NCI-H146 treated with DMSO at 0.1 percent for 48 hours (cell line): Measurements from ENCODE around the gene IL16.
"Not testable (repeated sequence)": the region's sequence is repeated elsewhere in the genome, so short reads cannot be mapped to it uniquely, and the experiment has no call there.

Source experiments
- DNase-seq: peaks from one replicate; lab custom pipeline; 2025; ENCODE audit not compliant: unreplicated experiment; lab: John Stamatoyannopoulos, UW

The IL16 gene

GRCh38 chr15:81199031-81199779 is 2.5 kb downstream of the IL16 start:
- no peak for DNase-seq

- no peak for DNase-seq
Observed at GRCh38 chr15:81206018-81206417, 9.3 kb downstream of the IL16 start.

DNA sequence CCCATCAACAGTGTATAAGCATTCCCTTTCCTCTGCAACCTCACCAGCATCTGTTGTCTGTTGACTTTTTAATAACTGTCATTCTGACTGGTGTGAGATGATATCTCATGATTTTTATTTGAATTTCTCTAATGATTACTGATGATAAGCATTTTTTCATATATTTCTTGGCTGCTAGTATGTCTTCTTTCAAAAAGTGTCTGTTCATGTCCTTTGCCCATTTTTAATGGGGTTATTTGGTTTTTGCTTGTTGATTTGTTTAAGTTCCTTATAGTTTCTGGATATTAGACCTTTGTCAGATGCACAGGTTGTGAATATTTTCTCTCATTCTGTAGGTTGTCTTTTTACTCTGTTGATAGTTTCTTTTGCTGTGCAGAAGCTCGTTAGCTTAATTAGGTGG is 11.3 kb downstream of the IL16 start:
- DNase-seq, result not testable (repeated sequence)

DNA sequence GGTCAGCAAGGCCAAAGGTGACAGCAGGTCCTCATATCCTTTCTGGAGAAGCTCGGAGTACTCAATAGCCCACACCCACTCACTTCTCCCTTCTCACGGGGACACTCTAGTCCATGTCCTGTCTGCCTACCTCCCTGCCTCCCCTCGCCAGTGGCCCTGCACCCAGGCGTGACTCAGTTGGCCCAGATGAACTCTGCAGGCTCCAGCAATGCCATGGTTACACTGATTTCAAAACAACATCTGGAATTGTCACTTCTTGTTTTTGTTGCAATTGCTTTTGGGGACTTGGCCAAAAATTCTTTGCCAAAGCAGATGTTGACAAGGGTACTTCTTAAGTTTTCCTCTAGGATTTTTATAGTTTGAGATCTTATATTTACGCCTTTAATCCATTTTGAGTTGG is 13.0 kb downstream of the IL16 start:
- no peak for DNase-seq

DNA sequence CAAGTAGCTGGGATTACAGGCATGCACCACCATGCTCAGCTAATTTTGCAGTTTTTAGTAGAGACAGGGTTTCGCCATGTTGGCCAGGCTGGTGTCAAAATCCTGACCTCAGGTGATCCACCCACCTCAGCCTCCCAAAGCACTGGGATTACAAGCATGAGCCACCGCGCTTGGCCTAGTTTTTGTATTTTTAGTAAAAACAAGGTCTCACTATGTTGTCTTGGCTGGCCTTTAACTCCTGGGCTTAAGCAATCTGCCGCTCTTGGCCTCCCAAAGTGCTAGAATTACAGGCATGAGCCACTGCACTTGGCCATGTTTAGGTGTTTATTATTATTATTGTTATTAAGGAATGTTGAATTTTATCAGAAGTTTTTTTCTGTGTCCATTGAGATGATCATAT is 14.7 kb downstream of the IL16 start:
- no peak for DNase-seq

GRCh38 chr15:81213982-81214381 is 17.3 kb downstream of the IL16 start:
- no peak for DNase-seq

- no peak for DNase-seq
Observed at GRCh38 chr15:81215531-81215930, 18.9 kb downstream of the IL16 start.

GRCh38 chr15:81215983-81216382 is 19.3 kb downstream of the IL16 start:
- DNase-seq, result no peak

- DNase-seq, result no peak
Observed at GRCh38 chr15:81216422-81216821, 19.7 kb downstream of the IL16 start.

DNA sequence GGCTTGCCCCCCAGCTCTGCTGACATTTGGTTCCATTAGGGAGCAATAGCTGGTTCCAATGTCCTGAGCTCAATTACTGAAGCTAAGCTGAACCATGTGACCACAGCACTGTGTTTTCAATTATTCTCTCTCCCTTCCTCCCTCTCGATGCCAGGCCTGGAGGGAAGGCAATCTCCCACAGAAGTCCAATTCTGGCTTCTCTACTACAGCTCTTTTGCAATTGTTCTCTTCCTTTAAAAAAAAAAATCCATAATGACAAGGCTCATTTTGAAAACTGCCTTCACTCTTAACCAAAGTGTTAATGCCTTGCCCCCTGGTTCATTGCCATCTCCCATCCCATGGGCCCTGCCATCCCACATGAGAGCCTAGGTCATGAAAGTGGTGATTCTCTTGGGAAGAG is 24.8 kb downstream of the IL16 start:
- DNase-seq, result no peak

- DNase-seq, result no peak
Observed at GRCh38 chr15:81222007-81222406, 25.3 kb downstream of the IL16 start.

GRCh38 chr15:81223346-81223971 is 26.8 kb downstream of the IL16 start:
- no peak for DNase-seq

- no peak for DNase-seq
Observed at GRCh38 chr15:81224232-81224631, 27.6 kb downstream of the IL16 start.

GRCh38 chr15:81225161-81225671 is 28.5 kb downstream of the IL16 start:
- DNase-seq, result no peak

DNA sequence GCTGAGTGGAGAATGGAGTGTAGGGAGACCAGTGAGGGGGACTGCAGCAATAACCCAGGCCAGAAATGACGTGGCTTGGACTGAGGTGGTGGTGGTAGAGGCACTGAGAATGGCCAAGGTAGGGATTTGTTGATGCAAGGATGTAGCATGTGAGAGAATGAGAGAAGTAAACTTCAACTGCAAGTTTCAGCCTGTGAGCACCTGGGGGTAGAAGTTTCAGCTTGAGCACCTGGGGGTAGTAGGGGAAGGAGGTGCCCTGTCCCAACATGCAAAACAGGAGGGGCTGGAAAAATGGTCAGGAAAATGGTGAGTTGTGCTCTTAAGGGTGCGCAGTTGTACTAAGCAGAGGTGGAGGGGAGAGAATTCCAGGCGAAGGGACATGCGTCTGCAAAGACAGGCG is 31.0 kb downstream of the IL16 start:
- no peak for DNase-seq

- no peak for DNase-seq
Observed at GRCh38 chr15:81229586-81229985, 32.9 kb downstream of the IL16 start.

GRCh38 chr15:81235276-81236123 is 38.8 kb downstream of the IL16 start:
- no peak for DNase-seq

- no peak for DNase-seq
Observed at GRCh38 chr15:81239190-81239589, 42.5 kb downstream of the IL16 start.

GRCh38 chr15:81242778-81243177 is 46.1 kb downstream of the IL16 start:
- DNase-seq, result no peak

DNA sequence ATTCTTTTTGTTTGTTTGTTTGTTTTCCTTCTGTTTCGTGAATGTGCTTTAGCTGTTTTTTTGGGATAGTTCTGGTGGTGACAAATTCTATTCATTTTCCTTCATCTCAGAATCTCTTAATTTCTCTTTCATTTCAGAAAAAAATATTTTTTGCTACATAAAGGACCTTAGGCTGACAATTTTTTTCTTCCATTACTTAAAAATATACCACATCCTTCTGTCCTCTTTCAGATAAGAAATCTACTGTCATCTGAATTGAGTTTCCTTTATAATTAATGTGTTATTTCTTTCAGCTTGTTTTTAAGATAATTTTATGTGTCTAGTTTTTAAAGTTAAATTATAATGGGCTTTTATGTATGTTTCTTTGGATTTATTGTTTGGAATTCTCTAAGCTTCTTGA is 47.6 kb downstream of the IL16 start:
- no peak for DNase-seq

- DNase-seq, result no peak
Observed at GRCh38 chr15:81253846-81254245, 57.2 kb downstream of the IL16 start.
